ENCODE results near the gene GP1BA.

- TF ChIP-seq CTCF (IDR thresholded peaks at IDR 0.05; ENCODE audit: extremely low read depth in 1 of 2, insufficient read depth in 1 of 2, low read depth in 1 of 2, low read length in 2 of 2): no peak
- TF ChIP-seq POLR2AphosphoS5 (IDR thresholded peaks at IDR 0.05; ENCODE audit: insufficient read depth, low read depth, low read length): no peak
- TF ChIP-seq EZH2 (IDR thresholded peaks at IDR 0.05; ENCODE audit: borderline replicate concordance, low read depth, low read length, severe bottlenecking): no peak
- no peak for TF ChIP-seq POLR2A (IDR thresholded peaks at IDR 0.05; ENCODE audit: low read depth, low read length)
Observed at GRCh38 chr17:4897198-4897687, 34.8 kb upstream of the GP1BA start.
